Panc1 (cell line): ENCODE results near the gene PRKAG2. TPM values are rescaled to one million over a fixed set of nuclear protein-coding genes. Genes with fewer than 3 reads are reported as not detected.

Experiments
- ATAC-seq: fragments of 200-7000 bp; cut with Tn5 transposase; 2 replicates; pipeline ENCODE4 v1.9.1; 2020; ENCODE audit warnings: mild to moderate bottlenecking, moderate library complexity
- BruUV-seq: library from RNA; stranded (reverse); fragments of 400-500 nt; replicated peaks from 2 replicates; lab custom pipeline; 2021; lab: Mats Ljungman, UMichigan
- CTCF ChIA-PET: fragments of 300-600 bp; sonication (Branson Sonifier 250); formaldehyde crosslinking; loops from one replicate; lab custom pipeline; 2022; ENCODE audit warnings: antibody characterized with exemption; lab: Charles Lee
- POLR2A ChIA-PET: fragments of 300-600 bp; sonication (Branson Sonifier 250); formaldehyde crosslinking; loops from one replicate; lab custom pipeline; 2022; ENCODE audit warnings: antibody characterized with exemption; lab: Charles Lee
- DNase-seq: peaks from one replicate; pipeline ENCODE4 v3.0.0-alpha.2; 2010; ENCODE audit warnings: low read depth, low spot score
- H3K27ac ChIP-seq: 2 replicates; pipeline ENCODE4 v1.5.1; 2011; ENCODE audit warnings: mild to moderate bottlenecking, low read length, inconsistent platforms
- H3K27me3 ChIP-seq: fragments of 200-500 bp; sonication (Bioruptor generic); 2 replicates; pipeline ENCODE4 v1.6.0; 2014; ENCODE audit warnings: low read length, inconsistent platforms; ENCODE audit not compliant: control insufficient read depth, insufficient read depth
- H3K36me3 ChIP-seq: fragments of 200-500 bp; sonication (Bioruptor generic); 2 replicates; pipeline ENCODE4 v1.5.1; 2014; ENCODE audit warnings: inconsistent platforms, mild to moderate bottlenecking, low read length, moderate library complexity; ENCODE audit not compliant: control insufficient read depth, insufficient read depth
- H3K4me1 ChIP-seq: 2 replicates; pipeline ENCODE4 v1.5.1; 2011; ENCODE audit warnings: inconsistent platforms, mild to moderate bottlenecking, low read length, moderate library complexity; ENCODE audit not compliant: control insufficient read depth, insufficient read depth
- H3K4me3 ChIP-seq, 2 experiments: 2 replicates each; pipeline ENCODE4 v1.5.1; 2011 to 2012; ENCODE audit warnings: low read depth in 2 of 2, low read length in 2 of 2, mild to moderate bottlenecking in 2 of 2, inconsistent platforms in 1 of 2, moderate library complexity in 1 of 2
- H3K9me3 ChIP-seq: fragments of 200-500 bp; sonication (Bioruptor generic); 2 replicates; pipeline ENCODE4 v1.5.1; 2014; ENCODE audit warnings: low read depth, mild to moderate bottlenecking, inconsistent platforms, low read length, moderate library complexity; ENCODE audit not compliant: control insufficient read depth, insufficient read depth
- CTCF ChIP-seq: fragments of 450-650 bp; IDR thresholded peaks from 2 replicates; pipeline ENCODE4 v1.5.1; 2017; ENCODE audit warnings: mild to moderate bottlenecking
- POLR2AphosphoS5 ChIP-seq: IDR thresholded peaks from 2 replicates; pipeline ENCODE4 v1.6.1; 2012; ENCODE audit warnings: mild to moderate bottlenecking, low read depth, low read length, moderate library complexity
- REST ChIP-seq, 2 experiments: IDR thresholded peaks; 2 replicates each; pipeline ENCODE4 v1.6.1; 2011 to 2012; ENCODE audit warnings: low read depth in 2 of 2, control low read depth in 1 of 2, low read length in 1 of 2, mild to moderate bottlenecking in 1 of 2, moderate library complexity in 1 of 2; ENCODE audit not compliant: insufficient read depth in 1 of 2
- SIN3A ChIP-seq: IDR thresholded peaks from 2 replicates; pipeline ENCODE4 v1.6.1; 2012; ENCODE audit warnings: low read depth, mild to moderate bottlenecking, low read length, moderate library complexity, borderline replicate concordance; ENCODE audit not compliant: insufficient read depth
- TCF7L2 ChIP-seq: IDR thresholded peaks from 2 replicates; pipeline ENCODE4 v1.6.1; 2011; ENCODE audit warnings: mild to moderate bottlenecking, low read depth, low read length, inconsistent platforms
- in situ Hi-C: cut with HindIII; loops from 2 replicates; pipeline ENCODE4 v1.10.0; 2016; ENCODE audit warnings: low sequenced_read_pairs, low pct_unique_long_range_greater_than_20kb
- intact Hi-C: fragments of 100-400 bp; cut with micrococcal nuclease; formaldehyde crosslinking; loops from one replicate; pipeline ENCODE4 v1.10.0; 2022; ENCODE audit not compliant: unreplicated experiment
- total RNA-seq: library from RNA; stranded (reverse); gene quantifications from one replicate; pipeline ENCODE4 v1.2.1, GENCODE V29; 2021; ENCODE audit not compliant: unreplicated experiment

PRKAG2 gene
- total RNA-seq, 1 experiment from 2014 or later: 71.6 TPM

GRCh38 chr7:151740081-151740851 lies 136.6 kb downstream of the PRKAG2 start:
- in situ Hi-C loops (no loop called here), intact Hi-C loops (loop anchor here (5.0 kb wide), 1 partner anchor 113 kb away; no protein-coding TSS in a partner anchor)
- DNase-seq: no peak
- peaks cover 4% of the 10 kb centered on the region for H3K9me3 ChIP-seq
- H3K4me1 ChIP-seq: peaks cover 48% of the 10 kb centered on the region
- TF ChIP-seq SIN3A (no peak), CTCF (no peak), POLR2AphosphoS5 (no peak), TCF7L2 (no peak), REST (IDR thresholded peaks at IDR 0.05; ENCODE audit: insufficient read depth in 1 of 2, low read depth in 2 of 2, low read length in 1 of 2) (no peak)
- H3K36me3 ChIP-seq: no peaks in the 10 kb centered on the region
- ATAC-seq: no peak
- H3K27me3 ChIP-seq: no peaks in the 10 kb centered on the region
- no TSS peak for BruUV-seq
- H3K4me3 ChIP-seq: no peak overlapping the region
- ChIA-PET POLR2A (no interaction called here), CTCF (interaction anchor here (0.5 kb wide), 1 partner anchor 112 kb away, joined by 3 read pairs; no protein-coding TSS in a partner anchor)
- H3K27ac ChIP-seq: peak overlapping the region; percentile 67; the same call in 1 of the 2 replicates

DNA sequence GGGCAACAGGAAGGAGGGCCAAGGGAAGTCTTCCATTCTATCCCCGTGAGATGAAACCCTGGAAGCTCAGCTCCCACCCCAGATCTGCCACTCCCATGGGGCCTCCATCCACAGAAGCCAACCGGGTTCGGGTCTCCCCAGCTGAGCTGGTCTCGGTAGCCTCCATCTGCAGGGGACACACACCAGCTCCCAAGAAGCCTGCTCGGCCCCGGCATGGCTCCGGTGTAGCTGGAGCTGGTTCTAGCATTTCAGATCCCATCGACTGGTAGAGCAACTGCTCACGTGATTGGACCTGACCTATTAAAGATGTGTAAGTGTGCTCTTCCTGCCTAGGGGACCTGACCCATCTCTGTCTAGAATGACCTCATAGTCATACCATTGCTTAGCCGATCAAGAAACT lies 138.0 kb downstream of the PRKAG2 start:
- ChIA-PET POLR2A (no interaction called here), CTCF (no interaction called here)
- no peak overlapping the region; the same call in 1 of the 2 replicates for H3K27ac ChIP-seq
- H3K36me3 ChIP-seq: no peaks in the 10 kb centered on the region
- intact Hi-C loops: no loop called here
- DNase-seq (no peak), ATAC-seq (no peak)
- no TSS peak for BruUV-seq
- no peaks in the 10 kb centered on the region for H3K27me3 ChIP-seq
- no peak overlapping the region for H3K4me3 ChIP-seq
- TF ChIP-seq POLR2AphosphoS5 (no peak), TCF7L2 (no peak), CTCF (no peak), SIN3A (no peak), REST (IDR thresholded peaks at IDR 0.05; ENCODE audit: insufficient read depth in 1 of 2, low read depth in 2 of 2, low read length in 1 of 2) (no peak)
- peaks cover 4% of the 10 kb centered on the region for H3K9me3 ChIP-seq
- in situ Hi-C loops: no loop called here
- H3K4me1 ChIP-seq: peaks cover 43% of the 10 kb centered on the region
